Lung (tissue), 12 donors: Measurements from ENCODE around the gene NDN. TPM values are rescaled to one million over a fixed set of nuclear protein-coding genes. Genes with fewer than 3 reads are reported as not detected.
A peak's percentile ranks its signal among the peaks of the same experiment; 100 is the strongest.

Experiments used
- ATAC-seq: fragments of 200-7000 bp; cut with Tn5 transposase; one replicate; pipeline ENCODE4 v1.9.1; 2020; ENCODE audit warnings: moderate number of reproducible peaks; ENCODE audit not compliant: insufficient read depth, low FRiP score
- DNase-seq, 3 donors: peaks; one replicate each; pipeline ENCODE4 v3.0.0-alpha.2; 2013 to 2017
- H3K27ac ChIP-seq, 2 donors: one replicate each; pipeline ENCODE4 v1.5.1; 2013; ENCODE audit warnings: mild to moderate bottlenecking in 2 of 2, moderate library complexity in 2 of 2, control low read depth in 1 of 2, inconsistent platforms in 1 of 2, low read depth in 1 of 2, low read length in 1 of 2
- H3K27me3 ChIP-seq, 3 donors: one replicate each; pipeline ENCODE4 v1.5.1; 2013; ENCODE audit warnings: low read length in 2 of 3; ENCODE audit not compliant: control insufficient read depth in 3 of 3, insufficient read depth in 3 of 3
- H3K36me3 ChIP-seq, 4 donors: one replicate each; pipeline ENCODE4 v1.5.1; 2013; ENCODE audit warnings: low read length in 4 of 4, mild to moderate bottlenecking in 1 of 4, moderate library complexity in 1 of 4; ENCODE audit not compliant: control insufficient read depth in 4 of 4, insufficient read depth in 4 of 4
- H3K4me1 ChIP-seq, 5 donors: one replicate each; pipeline ENCODE4 v1.5.1; 2013; ENCODE audit warnings: low read length in 5 of 5, mild to moderate bottlenecking in 2 of 5, moderate library complexity in 1 of 5; ENCODE audit not compliant: control insufficient read depth in 5 of 5, insufficient read depth in 5 of 5
- H3K4me3 ChIP-seq: one replicate; pipeline ENCODE4 v1.5.1; 2013; ENCODE audit warnings: mild to moderate bottlenecking, control low read depth, moderate library complexity
- H3K9ac ChIP-seq, 2 donors: one replicate each; pipeline ENCODE4 v1.5.1; 2013; ENCODE audit warnings: low read length in 2 of 2, control low read depth in 1 of 2; ENCODE audit not compliant: insufficient read depth in 1 of 2
- H3K9me3 ChIP-seq, 4 donors: one replicate each; pipeline ENCODE4 v1.5.1; 2013; ENCODE audit warnings: low read length in 3 of 4, mild to moderate bottlenecking in 1 of 4, moderate library complexity in 1 of 4; ENCODE audit not compliant: control insufficient read depth in 4 of 4, insufficient read depth in 3 of 4
- WGBS, 2 donors: extraction: QIAGEN DNeasy Blood & Tissue Kit; methylation state at CpG; one replicate each; pipeline ENCODE4 v1.1.7; 2013; 5-methylcytosine and 5-hydroxymethylcytosine counted together
- polyA plus RNA-seq, 2 donors: library from polyadenylated mRNA; stranded (reverse); fragments of 200-250 nt; gene quantifications; one replicate each; pipeline ENCODE4 v1.2.1, GENCODE V29; 2013
- total RNA-seq, 2 donors: library from RNA; depleted of rRNA in 1 of 2; stranded (reverse); fragments of >200 nt in 1 of 2; gene quantifications; one replicate each; pipeline ENCODE4 v1.2.1, GENCODE V29; 2014 to 2021
- TF ChIP-seq, protein P1 (sequence below): IDR thresholded peaks from 2 replicates; pipeline ENCODE4 v1.5.1; 2012; ENCODE audit warnings: mild to moderate bottlenecking; ENCODE audit errors: control extremely low read depth, extremely low read depth
- donor health status: control.
- donor health status: control.
- donor health status: Bipolar disorder and iron deficiency.
- donor health status: healthy.
- donor health status: DM: yes; HTN: yes; CAD: no.

NDN gene
- total and polyA plus RNA-seq, 4 donors, result 24.5 to 107 (median 33.2) TPM

DNA sequence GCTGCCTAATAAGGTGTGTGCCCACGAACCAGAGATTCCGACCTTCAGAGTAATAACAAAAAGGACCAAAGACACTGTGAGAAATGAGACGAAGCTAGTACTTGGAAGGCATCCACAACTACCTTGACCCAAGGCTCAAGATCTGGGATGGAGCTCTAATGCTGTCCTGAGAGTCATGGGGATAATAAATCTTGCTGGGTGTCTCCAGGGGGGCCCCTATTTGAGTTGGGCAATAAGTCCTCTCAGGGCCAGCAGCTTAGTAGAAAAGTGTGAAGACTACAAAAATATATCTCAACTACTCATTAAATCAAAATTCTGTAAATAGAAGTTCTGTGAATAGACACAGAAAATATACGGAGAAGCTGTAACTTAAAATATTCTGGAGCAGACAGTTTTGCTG is 2.9 kb upstream of the NDN start:
- no peak overlapping the region for H3K27ac ChIP-seq
- H3K9ac ChIP-seq, result peak overlapping the region in 1 of 2 donors; percentile 38
- TF ChIP-seq, protein P1, sequence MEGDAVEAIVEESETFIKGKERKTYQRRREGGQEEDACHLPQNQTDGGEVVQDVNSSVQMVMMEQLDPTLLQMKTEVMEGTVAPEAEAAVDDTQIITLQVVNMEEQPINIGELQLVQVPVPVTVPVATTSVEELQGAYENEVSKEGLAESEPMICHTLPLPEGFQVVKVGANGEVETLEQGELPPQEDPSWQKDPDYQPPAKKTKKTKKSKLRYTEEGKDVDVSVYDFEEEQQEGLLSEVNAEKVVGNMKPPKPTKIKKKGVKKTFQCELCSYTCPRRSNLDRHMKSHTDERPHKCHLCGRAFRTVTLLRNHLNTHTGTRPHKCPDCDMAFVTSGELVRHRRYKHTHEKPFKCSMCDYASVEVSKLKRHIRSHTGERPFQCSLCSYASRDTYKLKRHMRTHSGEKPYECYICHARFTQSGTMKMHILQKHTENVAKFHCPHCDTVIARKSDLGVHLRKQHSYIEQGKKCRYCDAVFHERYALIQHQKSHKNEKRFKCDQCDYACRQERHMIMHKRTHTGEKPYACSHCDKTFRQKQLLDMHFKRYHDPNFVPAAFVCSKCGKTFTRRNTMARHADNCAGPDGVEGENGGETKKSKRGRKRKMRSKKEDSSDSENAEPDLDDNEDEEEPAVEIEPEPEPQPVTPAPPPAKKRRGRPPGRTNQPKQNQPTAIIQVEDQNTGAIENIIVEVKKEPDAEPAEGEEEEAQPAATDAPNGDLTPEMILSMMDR, result no peak
- H3K9me3 ChIP-seq, result peaks cover 0 to 7% (median 3%) of the 10 kb centered on the region in 4 donors
- no peaks in the 10 kb centered on the region for H3K27me3 ChIP-seq
- WGBS, 2 donors, result 67 to 77% methylated on average over 4 of the region's 4 CpGs
- H3K4me3 ChIP-seq, result no peak overlapping the region
- peaks cover 2 to 18% (median 6%) of the 10 kb centered on the region in 5 donors for H3K4me1 ChIP-seq
- DNase-seq (no peak), ATAC-seq (no peak)
- no peaks in the 10 kb centered on the region for H3K36me3 ChIP-seq

GRCh38 chr15:23686466-23687142 is 501 bp downstream of the NDN start:
- Histone ChIP-seq H3K4me1 (peaks cover 2 to 18% (median 6%) of the 10 kb centered on the region in 5 donors), H3K9ac (peak overlapping the region; percentile 37 to 40), H3K27me3 (no peaks in the 10 kb centered on the region), H3K27ac (peak overlapping the region in 1 of 2 donors; percentile 56), H3K4me3 (peak overlapping the region; percentile 24), H3K36me3 (no peaks in the 10 kb centered on the region), H3K9me3 (peaks cover 0 to 6% (median 2%) of the 10 kb centered on the region in 4 donors)
- TF ChIP-seq, protein P1, result no peak
- peak in 1 of 3 donors; percentile 13 for DNase-seq
- no peak for ATAC-seq
- 37 to 39% methylated on average over 47 to 57 of the region's 57 CpGs for WGBS, 2 donors

DNA sequence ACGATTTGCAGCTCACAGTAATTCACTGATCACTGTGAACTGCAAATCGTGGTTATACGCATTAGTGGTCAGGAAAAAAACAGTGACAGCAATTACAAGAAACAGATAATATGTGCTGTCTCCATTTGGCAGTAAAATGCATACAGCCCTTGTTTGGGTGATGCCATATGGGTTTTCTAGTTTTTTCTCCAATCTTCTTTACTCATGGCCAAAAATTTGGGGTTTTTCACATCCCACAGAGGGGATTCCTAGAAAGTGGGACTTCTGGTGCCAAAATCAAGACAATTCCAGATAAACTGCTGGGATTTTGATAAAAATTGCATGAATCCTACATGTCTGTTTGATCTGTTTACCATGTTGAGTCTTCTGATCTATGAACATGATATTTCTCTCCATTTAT is 15.6 kb downstream of the NDN start:
- ATAC-seq, result no peak
- DNase-seq, result no peak
- TF ChIP-seq, protein P1, result no peak
- Histone ChIP-seq H3K36me3 (no peaks in the 10 kb centered on the region), H3K9me3 (no peaks in the 10 kb centered on the region), H3K4me1 (no peaks in the 10 kb centered on the region), H3K4me3 (no peak overlapping the region), H3K27me3 (no peaks in the 10 kb centered on the region), H3K27ac (no peak overlapping the region), H3K9ac (no peak overlapping the region)
- WGBS, 2 donors, result 45 to 73% methylated on average over 3 of the region's 3 CpGs

GRCh38 chr15:23670970-23671369 is 16.1 kb downstream of the NDN start:
- no peak for ATAC-seq
- Histone ChIP-seq H3K9ac (no peak overlapping the region), H3K36me3 (no peaks in the 10 kb centered on the region), H3K9me3 (no peaks in the 10 kb centered on the region), H3K4me3 (no peak overlapping the region), H3K4me1 (no peaks in the 10 kb centered on the region), H3K27ac (no peak overlapping the region), H3K27me3 (no peaks in the 10 kb centered on the region)
- TF ChIP-seq, protein P1, result no peak
- 91 to 96% methylated on average over 1 of the region's 1 CpG for WGBS, 2 donors
- no peak for DNase-seq
